Common myeloid progenitor, CD34-positive (primary cell): ENCODE measurements around the gene DOCK9.

ENCODE experiments used
- CTCF ChIA-PET: fragments of 350-600 bp; sonication (Branson Sonifier 250); formaldehyde crosslinking; loops from one replicate; lab custom pipeline; 2021; ENCODE audit warnings: antibody characterized with exemption; lab: Charles Lee
- POLR2A ChIA-PET: fragments of 350-600 bp; sonication (Branson Sonifier 250); formaldehyde crosslinking; loops from one replicate; lab custom pipeline; 2021; ENCODE audit warnings: antibody characterized with exemption; lab: Charles Lee
- DNase-seq, 3 donors: peaks; one replicate each; pipeline versions ENCODE4 v3.0.0 to v3.0.0-alpha.2; 2013
- H3K27ac ChIP-seq, 2 experiments: 1 replicate in 1 of 2; 2 replicates in 1 of 2; pipeline ENCODE4 v1.7.0; 2013; ENCODE audit warnings: inconsistent platforms in 2 of 2, low read length in 2 of 2, mild to moderate bottlenecking in 2 of 2, low read depth in 1 of 2, moderate library complexity in 1 of 2; ENCODE audit not compliant: severe bottlenecking in 2 of 2, insufficient read depth in 1 of 2, poor library complexity in 1 of 2
- H3K27me3 ChIP-seq, 5 experiments: replicated peaks in 2 of 5; 1 replicate in 3 of 5; 2 replicates in 2 of 5; pipeline versions ENCODE4 v1.6.1 to v1.7.0; 2013; ENCODE audit warnings: low read length in 4 of 5, mild to moderate bottlenecking in 2 of 5, moderate library complexity in 2 of 5, inconsistent platforms in 1 of 5; ENCODE audit not compliant: insufficient read depth in 5 of 5, control insufficient read depth in 4 of 5
- H3K36me3 ChIP-seq, 4 experiments: 1 replicate in 2 of 4; 2 replicates in 2 of 4; pipeline versions ENCODE4 v1.6.1 to v1.7.0; 2013; ENCODE audit warnings: low read length in 3 of 4, control low read depth in 1 of 4, mild to moderate bottlenecking in 1 of 4; ENCODE audit not compliant: control insufficient read depth in 4 of 4, insufficient read depth in 4 of 4
- H3K4me1 ChIP-seq, 4 experiments: 1 replicate in 3 of 4; 2 replicates in 1 of 4; pipeline versions ENCODE4 v1.6.1 to v1.7.1; 2013; ENCODE audit warnings: low read length in 3 of 4, mild to moderate bottlenecking in 3 of 4, control low read depth in 1 of 4, inconsistent platforms in 1 of 4, moderate library complexity in 1 of 4; ENCODE audit not compliant: control insufficient read depth in 4 of 4, insufficient read depth in 4 of 4; ENCODE audit errors: control extremely low read depth in 1 of 4
- H3K4me3 ChIP-seq, 7 experiments: 1 replicate in 4 of 7; 2 replicates in 3 of 7; pipeline versions ENCODE4 v1.5.1 to v1.7.0; 2013; ENCODE audit warnings: mild to moderate bottlenecking in 7 of 7, low read length in 6 of 7, moderate library complexity in 6 of 7, inconsistent platforms in 2 of 7, low read depth in 2 of 7, control low read depth in 1 of 7; ENCODE audit not compliant: insufficient read depth in 4 of 7, control insufficient read depth in 1 of 7; ENCODE audit errors: extremely low read depth in 1 of 7
- H3K9me3 ChIP-seq, 5 experiments: 1 replicate in 4 of 5; 2 replicates in 1 of 5; pipeline versions ENCODE4 v1.6.1 to v1.7.1; 2013; ENCODE audit warnings: low read length in 4 of 5, mild to moderate bottlenecking in 2 of 5, inconsistent platforms in 1 of 5, low read depth in 1 of 5, moderate library complexity in 1 of 5; ENCODE audit not compliant: control insufficient read depth in 4 of 5, insufficient read depth in 2 of 5; ENCODE audit errors: control extremely low read depth in 1 of 5
- WGBS: methylation state at CpG from one replicate; pipeline ENCODE4 v1.1.5; 2013; ENCODE audit not compliant: insufficient coverage; 5-methylcytosine and 5-hydroxymethylcytosine counted together

The DOCK9 gene

DNA sequence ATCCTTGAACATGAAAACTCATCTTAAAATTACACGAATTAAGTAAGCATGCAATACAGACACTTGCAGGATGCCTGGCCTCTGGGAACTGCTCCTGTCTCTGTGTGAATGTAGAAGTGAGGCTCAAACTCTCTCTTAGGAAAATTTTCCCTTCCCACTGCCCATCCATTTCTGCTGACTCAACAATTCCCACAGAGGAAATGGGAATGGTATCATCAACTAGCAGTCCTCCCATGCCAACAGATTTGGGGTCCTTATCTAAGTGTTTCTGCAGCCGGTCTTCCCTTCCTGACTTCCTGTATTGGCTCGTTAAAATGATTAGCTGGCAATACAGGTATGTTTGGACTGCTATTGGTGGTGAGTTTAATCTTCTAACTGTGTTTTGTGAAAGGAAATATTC is 85.8 kb downstream of the DOCK9 start:
- Histone ChIP-seq H3K36me3 (no peaks in the 10 kb centered on the region), H3K27ac (no peak overlapping the region), H3K9me3 (no peaks in the 10 kb centered on the region), H3K4me3 (no peak overlapping the region), H3K27me3 (peaks cover 0 to 3% (median 0%) of the 10 kb centered on the region in 5 experiments), H3K4me1 (peaks cover 6 to 42% (median 15%) of the 10 kb centered on the region in 4 experiments)
- ChIA-PET CTCF (no interaction called here), POLR2A (no interaction called here)
- DNase-seq: no peak
- 17% methylated on average over 2 of the region's 3 CpGs for WGBS

DNA sequence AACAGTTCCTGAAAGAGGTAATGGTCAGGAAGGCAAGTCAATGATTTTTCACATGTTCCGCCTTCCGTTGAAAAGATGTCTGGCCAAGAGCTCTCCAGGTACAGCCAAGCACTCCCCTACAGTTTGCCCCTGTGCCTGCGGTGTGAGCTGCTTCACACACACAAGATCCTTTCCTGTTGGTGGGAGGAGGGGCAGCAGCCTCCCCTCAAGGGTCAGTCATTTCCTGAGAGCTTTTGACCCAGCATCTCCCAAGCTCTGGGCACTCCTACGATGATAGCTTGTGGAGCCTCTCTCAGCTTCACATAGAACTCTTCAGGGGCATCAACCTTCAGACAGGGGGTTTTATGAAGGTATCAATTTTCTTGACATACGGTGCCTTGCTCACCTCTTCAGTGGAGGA is 86.9 kb downstream of the DOCK9 start:
- Histone ChIP-seq H3K4me3 (no peak overlapping the region), H3K27ac (no peak overlapping the region), H3K9me3 (no peaks in the 10 kb centered on the region), H3K36me3 (no peaks in the 10 kb centered on the region), H3K4me1 (peaks cover 6 to 39% (median 15%) of the 10 kb centered on the region in 4 experiments), H3K27me3 (peaks cover 0 to 3% (median 0%) of the 10 kb centered on the region in 5 experiments)
- CTCF ChIA-PET: interaction anchor here (1.1 to 2.4 kb wide), 3 partner anchors 30 to 133 kb away, joined by 3 to 6 read pairs (median 3); partner anchors contain the start of gene DOCK9
- POLR2A ChIA-PET: no interaction called here
- 100% methylated on average over 1 of the region's 5 CpGs for WGBS
- no peak for DNase-seq

DNA sequence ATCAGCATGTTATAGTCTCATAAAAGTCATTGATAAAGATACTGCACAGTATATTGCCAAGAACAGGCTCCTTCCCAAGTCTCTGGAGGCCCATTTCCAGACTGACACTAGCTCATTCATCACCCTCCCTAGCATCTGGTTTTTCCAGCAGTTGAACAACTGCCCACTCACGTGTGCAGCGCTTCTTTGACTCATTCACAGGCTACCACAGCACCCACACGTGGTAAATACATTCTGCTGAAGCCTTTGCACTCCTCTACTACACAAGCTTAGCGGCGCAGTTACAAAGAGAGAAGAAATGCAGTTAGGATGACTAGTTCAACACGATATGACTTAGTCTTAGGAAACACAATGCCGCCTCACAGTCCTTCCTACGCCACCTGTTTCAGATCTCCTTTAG is 87.7 kb downstream of the DOCK9 start:
- ChIA-PET POLR2A (no interaction called here), CTCF (interaction anchor here (1.0 to 2.4 kb wide), 5 partner anchors 9 to 153 kb away, joined by 3 to 6 read pairs (median 3); partner anchors contain the start of gene DOCK9)
- Histone ChIP-seq H3K36me3 (no peaks in the 10 kb centered on the region), H3K27me3 (peaks cover 0 to 3% (median 0%) of the 10 kb centered on the region in 5 experiments), H3K9me3 (no peaks in the 10 kb centered on the region), H3K4me1 (peaks cover 6 to 39% (median 15%) of the 10 kb centered on the region in 4 experiments), H3K27ac (no peak overlapping the region), H3K4me3 (no peak overlapping the region)
- peak in 2 of 3 donors; percentile 34 for DNase-seq
- 92% methylated on average over 6 of the region's 8 CpGs for WGBS

DNA sequence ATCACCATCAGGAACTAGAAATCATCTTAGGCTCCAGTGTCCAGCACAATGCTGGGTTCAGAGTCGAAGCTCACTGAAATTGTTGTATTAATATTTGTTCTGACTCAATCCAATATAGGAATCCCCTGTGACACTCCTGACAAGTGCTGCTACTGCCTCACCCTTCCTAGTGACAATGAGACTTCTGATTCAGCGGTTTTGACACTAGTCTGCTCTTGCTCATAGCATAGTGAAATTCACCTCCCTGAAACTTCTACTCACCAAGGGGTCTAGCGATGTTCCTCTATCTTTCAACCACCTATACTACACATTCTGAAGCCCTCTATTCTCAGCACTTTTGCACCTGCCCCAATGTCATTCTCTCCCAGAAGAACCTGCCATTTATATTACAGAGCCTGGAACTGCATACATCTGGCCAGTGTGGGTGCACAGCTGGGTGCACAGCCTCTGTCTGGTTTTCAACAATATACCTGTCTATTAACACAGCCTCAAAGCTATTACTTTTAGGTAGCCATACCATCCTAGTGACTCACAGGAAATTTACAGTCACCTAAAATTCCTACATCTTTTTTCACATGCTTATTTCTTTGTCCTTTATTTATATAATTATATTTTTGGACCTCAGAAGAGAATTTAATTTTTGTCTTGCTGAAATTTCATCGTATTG is 88.3 kb downstream of the DOCK9 start:
- ChIA-PET POLR2A (no interaction called here), CTCF (interaction anchor here (1.0 to 2.4 kb wide), 4 partner anchors 10 to 154 kb away, joined by 3 to 6 read pairs (median 4); partner anchors contain the start of gene DOCK9)
- Histone ChIP-seq H3K9me3 (no peaks in the 10 kb centered on the region), H3K4me1 (peaks cover 6 to 39% (median 15%) of the 10 kb centered on the region in 4 experiments), H3K27me3 (peaks cover 0 to 3% (median 0%) of the 10 kb centered on the region in 5 experiments), H3K4me3 (no peak overlapping the region), H3K36me3 (no peaks in the 10 kb centered on the region), H3K27ac (no peak overlapping the region)
- peak in 1 of 3 donors; percentile 15 for DNase-seq
- WGBS: 100% methylated on average over 2 of the region's 4 CpGs

DNA sequence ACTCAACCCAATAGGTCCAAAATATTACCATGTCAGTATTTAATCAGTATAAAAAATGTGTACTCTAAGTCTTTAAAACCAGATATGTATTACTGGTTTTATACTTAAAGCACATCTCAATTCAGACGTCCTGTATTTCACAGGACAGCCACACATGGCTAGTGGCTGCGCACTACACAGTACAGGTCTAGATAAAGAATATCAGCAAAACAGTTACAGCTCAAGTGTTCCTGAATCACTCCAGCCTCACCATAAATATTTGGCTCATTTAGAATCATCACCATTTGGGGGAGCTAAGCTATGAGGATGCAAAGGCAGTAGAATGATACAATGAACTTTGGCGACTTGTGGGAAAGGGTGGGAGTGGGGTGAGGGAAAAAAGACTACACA is 89.0 kb downstream of the DOCK9 start:
- no peaks in the 10 kb centered on the region for H3K36me3 ChIP-seq
- CTCF ChIA-PET: interaction anchor here (0.7 to 1.7 kb wide), 3 partner anchors 10 to 154 kb away, joined by 3 to 6 read pairs (median 3); no protein-coding TSS in a partner anchor
- H3K4me1 ChIP-seq: peaks cover 6 to 37% (median 14%) of the 10 kb centered on the region in 4 experiments
- H3K9me3 ChIP-seq: no peaks in the 10 kb centered on the region
- DNase-seq: no peak
- POLR2A ChIA-PET: no interaction called here
- no peak overlapping the region for H3K27ac ChIP-seq
- WGBS: 57% methylated on average over 2 of the region's 3 CpGs
- H3K27me3 ChIP-seq: peaks cover 0 to 3% (median 0%) of the 10 kb centered on the region in 5 experiments
- H3K4me3 ChIP-seq: no peak overlapping the region

DNA sequence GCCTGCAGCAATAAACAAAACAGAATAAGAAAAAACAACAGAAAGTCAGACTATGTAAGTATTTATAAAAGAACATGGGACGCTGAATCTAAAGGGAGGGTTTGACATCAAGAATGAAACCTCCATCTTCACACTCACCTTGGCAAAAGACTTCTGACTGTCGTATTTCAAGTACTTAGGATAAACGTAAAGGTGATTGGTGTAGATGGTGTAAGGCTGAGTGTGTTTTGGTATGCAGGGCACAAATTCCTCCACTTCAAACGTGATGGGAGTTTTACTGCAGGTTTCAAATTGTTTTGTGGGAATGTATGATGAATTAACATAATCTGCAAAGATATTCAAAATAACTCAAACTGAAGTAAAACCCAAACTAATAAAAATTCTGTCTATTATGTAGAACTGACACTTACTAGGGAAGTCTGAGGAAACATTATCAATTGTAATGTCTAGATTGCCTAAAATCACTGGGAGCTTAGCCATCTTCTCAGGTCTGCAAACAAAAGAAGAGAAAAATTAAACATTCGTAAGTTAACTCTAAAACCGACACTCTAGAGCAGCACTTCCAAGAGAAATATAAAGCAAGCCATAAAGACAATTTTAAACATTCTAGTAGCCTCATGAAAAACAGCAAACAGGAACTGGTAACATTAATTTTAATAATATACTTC is 89.5 kb downstream of the DOCK9 start:
- 100% methylated on average over 1 of the region's 6 CpGs for WGBS
- Histone ChIP-seq H3K9me3 (no peaks in the 10 kb centered on the region), H3K27me3 (peaks cover 0 to 3% (median 0%) of the 10 kb centered on the region in 5 experiments), H3K4me3 (no peak overlapping the region), H3K27ac (no peak overlapping the region), H3K4me1 (peaks cover 3 to 32% (median 12%) of the 10 kb centered on the region in 4 experiments), H3K36me3 (no peaks in the 10 kb centered on the region)
- ChIA-PET POLR2A (no interaction called here), CTCF (interaction anchor here (0.7 kb wide), 1 partner anchor 68 kb away, joined by 3 read pairs; no protein-coding TSS in a partner anchor)
- DNase-seq: no peak
